DOHH2 (cell line): Measurements from ENCODE around the gene FAM124A.

Experiments used
- H3F3A ChIP-seq: fragments of 200-600 bp; sonication (generic), shearing (Covaris generic); 2 replicates; pipeline ENCODE4 v1.6.0; 2016; ENCODE audit warnings: antibody characterized with exemption, mild to moderate bottlenecking; ENCODE audit not compliant: control insufficient read depth, insufficient read depth
- H3K27ac ChIP-seq: fragments of 200-600 bp; sonication (generic); 2 replicates; pipeline ENCODE4 v1.5.1; 2014; ENCODE audit warnings: low read depth, mild to moderate bottlenecking, low read length, moderate library complexity
- H3K27me3 ChIP-seq: fragments of 200-600 bp; sonication (generic); 2 replicates; pipeline ENCODE4 v1.6.1; 2014; ENCODE audit warnings: mild to moderate bottlenecking, low read length, mixed read lengths; ENCODE audit not compliant: control insufficient read depth
- H3K36me3 ChIP-seq: fragments of 200-600 bp; sonication (generic); 2 replicates; pipeline ENCODE4 v1.6.1; 2014; ENCODE audit warnings: mild to moderate bottlenecking, low read length, moderate library complexity, mixed read lengths; ENCODE audit not compliant: control insufficient read depth
- H3K4me1 ChIP-seq: fragments of 200-600 bp; sonication (generic); 2 replicates; pipeline ENCODE4 v1.6.1; 2014; ENCODE audit warnings: mild to moderate bottlenecking, low read length, mixed read lengths; ENCODE audit not compliant: control insufficient read depth
- H3K4me2 ChIP-seq: fragments of 200-600 bp; sonication (generic); 2 replicates; pipeline ENCODE4 v1.6.0; 2014; ENCODE audit warnings: mild to moderate bottlenecking, low read length, moderate library complexity
- H3K4me3 ChIP-seq: fragments of 200-600 bp; sonication (generic); 2 replicates; pipeline ENCODE4 v1.5.1; 2014; ENCODE audit warnings: mild to moderate bottlenecking, low read length, mixed read lengths
- H3K79me2 ChIP-seq: fragments of 200-600 bp; sonication (generic); 2 replicates; pipeline ENCODE4 v1.6.1; 2014; ENCODE audit warnings: mild to moderate bottlenecking, low read length, mixed read lengths; ENCODE audit not compliant: control insufficient read depth
- H3K9me2 ChIP-seq: fragments of 200-600 bp; sonication (generic); replicated peaks from 2 replicates; pipeline ENCODE4 v1.6.1; 2014; ENCODE audit warnings: mild to moderate bottlenecking, low read length, mixed read lengths; ENCODE audit not compliant: control insufficient read depth
- H3K9me3 ChIP-seq: fragments of 200-600 bp; sonication (generic); 2 replicates; pipeline ENCODE4 v1.6.1; 2014; ENCODE audit warnings: antibody characterized with exemption, low read length, mixed read lengths; ENCODE audit not compliant: control insufficient read depth, insufficient read depth
- H4K20me1 ChIP-seq: fragments of 200-600 bp; sonication (generic); 2 replicates; pipeline ENCODE4 v1.6.0; 2014; ENCODE audit warnings: low read depth, mild to moderate bottlenecking, antibody characterized with exemption, low read length, moderate library complexity; ENCODE audit not compliant: control insufficient read depth, insufficient read depth
- EZH2phosphoT487 ChIP-seq: fragments of 200-600 bp; sonication (generic); IDR thresholded peaks from 2 replicates; pipeline ENCODE4 v1.6.1; 2017; ENCODE audit warnings: borderline replicate concordance, mild to moderate bottlenecking, antibody characterized with exemption, low read length, moderate library complexity, mixed read lengths
- TF ChIP-seq, protein P1 (sequence below): fragments of 200-600 bp; sonication (generic); IDR thresholded peaks from one replicate; pipeline ENCODE4 v1.5.1; 2014; ENCODE audit warnings: antibody characterized with exemption, mild to moderate bottlenecking, low read depth, low read length; ENCODE audit not compliant: poor library complexity, severe bottlenecking

The FAM124A gene

DNA sequence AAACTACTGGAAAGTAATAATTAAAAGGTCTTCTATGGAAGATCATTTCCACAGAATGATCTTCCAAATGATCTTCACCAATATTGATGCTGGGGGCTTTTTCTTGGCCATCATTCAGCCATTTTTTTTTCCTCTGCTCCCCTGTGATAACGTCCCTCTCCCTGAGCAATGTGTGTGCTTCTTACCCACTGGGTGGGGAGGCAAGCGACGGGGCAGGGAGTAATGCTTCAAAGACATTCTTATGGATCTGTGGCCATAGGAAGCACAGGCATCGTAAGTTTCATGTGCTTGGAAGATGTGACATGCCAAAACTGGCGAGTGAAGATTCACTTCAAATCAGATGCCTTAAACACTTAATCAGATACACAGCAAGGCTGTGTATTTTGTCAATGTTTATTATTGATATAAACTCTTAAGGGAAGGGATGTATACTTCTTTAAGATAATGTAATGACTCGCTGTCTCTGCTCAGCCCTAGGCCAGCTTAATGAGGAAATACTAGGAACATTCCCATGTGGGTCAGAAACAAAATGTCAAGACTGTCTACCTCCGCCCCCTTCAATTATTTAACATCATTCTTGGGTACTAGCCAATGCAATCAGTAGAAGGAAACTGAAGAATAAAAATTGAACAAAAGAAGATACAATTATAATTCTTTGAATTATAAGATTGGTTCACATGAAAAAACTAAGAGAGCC, 83.2 kb downstream of the FAM124A start:
- H3K79me2 ChIP-seq, result no peaks in the 10 kb centered on the region
- H3K9me2 ChIP-seq, result no peaks in the 10 kb centered on the region
- H3K27ac ChIP-seq, result no peak overlapping the region
- H4K20me1 ChIP-seq, result no peaks in the 10 kb centered on the region
- H3K4me1 ChIP-seq, result no peaks in the 10 kb centered on the region
- H3K27me3 ChIP-seq, result peaks cover 9% of the 10 kb centered on the region
- no peak overlapping the region for H3K4me3 ChIP-seq
- no peaks in the 10 kb centered on the region for H3K9me3 ChIP-seq
- TF ChIP-seq, protein P1, sequence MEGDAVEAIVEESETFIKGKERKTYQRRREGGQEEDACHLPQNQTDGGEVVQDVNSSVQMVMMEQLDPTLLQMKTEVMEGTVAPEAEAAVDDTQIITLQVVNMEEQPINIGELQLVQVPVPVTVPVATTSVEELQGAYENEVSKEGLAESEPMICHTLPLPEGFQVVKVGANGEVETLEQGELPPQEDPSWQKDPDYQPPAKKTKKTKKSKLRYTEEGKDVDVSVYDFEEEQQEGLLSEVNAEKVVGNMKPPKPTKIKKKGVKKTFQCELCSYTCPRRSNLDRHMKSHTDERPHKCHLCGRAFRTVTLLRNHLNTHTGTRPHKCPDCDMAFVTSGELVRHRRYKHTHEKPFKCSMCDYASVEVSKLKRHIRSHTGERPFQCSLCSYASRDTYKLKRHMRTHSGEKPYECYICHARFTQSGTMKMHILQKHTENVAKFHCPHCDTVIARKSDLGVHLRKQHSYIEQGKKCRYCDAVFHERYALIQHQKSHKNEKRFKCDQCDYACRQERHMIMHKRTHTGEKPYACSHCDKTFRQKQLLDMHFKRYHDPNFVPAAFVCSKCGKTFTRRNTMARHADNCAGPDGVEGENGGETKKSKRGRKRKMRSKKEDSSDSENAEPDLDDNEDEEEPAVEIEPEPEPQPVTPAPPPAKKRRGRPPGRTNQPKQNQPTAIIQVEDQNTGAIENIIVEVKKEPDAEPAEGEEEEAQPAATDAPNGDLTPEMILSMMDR, result no peak
- TF ChIP-seq EZH2phosphoT487, result no peak
- H3F3A ChIP-seq, result no peaks in the 10 kb centered on the region
- H3K36me3 ChIP-seq, result no peaks in the 10 kb centered on the region
- no peak overlapping the region for H3K4me2 ChIP-seq

DNA sequence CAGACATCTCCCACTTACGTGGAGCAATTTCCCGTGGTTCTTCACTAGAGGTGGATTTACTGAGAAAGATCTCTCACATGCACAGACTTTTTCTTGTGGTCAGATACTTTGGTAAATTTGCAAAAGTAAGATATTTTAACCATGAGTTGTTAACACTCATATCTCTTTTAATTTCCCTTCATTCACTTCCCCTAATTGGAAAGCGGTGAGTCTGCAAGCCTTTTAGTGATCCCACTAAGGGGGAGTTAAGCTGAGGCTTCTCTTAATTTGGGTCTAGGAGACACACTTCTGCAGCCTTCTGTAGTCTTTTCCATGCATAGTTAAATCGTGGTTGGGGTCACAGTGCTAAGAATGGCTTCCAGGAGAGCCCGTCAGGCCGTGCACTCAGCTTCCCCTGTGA, 86.6 kb downstream of the FAM124A start:
- TF ChIP-seq, protein P1, result no peak
- no peak for TF ChIP-seq EZH2phosphoT487
- H3K4me3 ChIP-seq, result no peak overlapping the region
- H3K79me2 ChIP-seq, result no peaks in the 10 kb centered on the region

DNA sequence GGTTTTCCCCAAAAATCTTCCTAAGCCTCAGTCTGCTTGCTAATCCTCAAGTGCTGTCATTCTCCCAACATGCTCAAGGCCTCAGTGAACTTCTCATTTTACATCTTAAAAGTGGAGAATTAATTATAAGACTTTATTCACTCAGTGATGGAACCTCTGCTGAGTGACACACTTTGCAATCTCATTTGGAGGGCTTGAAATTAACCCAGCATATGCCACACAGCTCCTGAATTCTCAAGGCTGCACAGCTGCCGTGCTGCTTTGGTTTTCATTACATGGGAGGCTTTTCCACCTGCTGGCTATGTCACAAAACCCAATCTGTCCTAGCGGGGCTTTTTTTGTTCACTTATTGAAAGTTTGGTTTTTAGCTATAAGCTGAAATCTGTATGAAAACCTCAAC, 89.0 kb downstream of the FAM124A start:
- Histone ChIP-seq H3K9me2 (no peaks in the 10 kb centered on the region), H3K4me2 (no peak overlapping the region), H3K27me3 (peaks cover 15% of the 10 kb centered on the region), H3K79me2 (no peaks in the 10 kb centered on the region), H4K20me1 (no peaks in the 10 kb centered on the region), H3K27ac (no peak overlapping the region), H3K4me3 (no peak overlapping the region), H3K9me3 (no peaks in the 10 kb centered on the region), H3K4me1 (no peaks in the 10 kb centered on the region), H3F3A (no peaks in the 10 kb centered on the region), H3K36me3 (no peaks in the 10 kb centered on the region)
- TF ChIP-seq EZH2phosphoT487, result no peak
- TF ChIP-seq, protein P1, result no peak

More for the DNA sequence above, 86.6 kb downstream of the FAM124A start:
- Histone ChIP-seq H3K9me2 (no peaks in the 10 kb centered on the region), H3K4me1 (no peaks in the 10 kb centered on the region), H3K36me3 (no peaks in the 10 kb centered on the region), H3K4me2 (no peak overlapping the region), H3F3A (no peaks in the 10 kb centered on the region), H3K27me3 (peaks cover 14% of the 10 kb centered on the region), H4K20me1 (no peaks in the 10 kb centered on the region), H3K27ac (no peak overlapping the region), H3K9me3 (no peaks in the 10 kb centered on the region)
